Esophagus (tissue), 2 donors: ENCODE data around the gene RYR1. TPM values are rescaled to one million over a fixed set of nuclear protein-coding genes. Genes with fewer than 3 reads are reported as not detected.
"Not testable (repeated sequence)": the region's sequence is repeated elsewhere in the genome, so short reads cannot be mapped to it uniquely, and the experiment has no call there.

Experiments
- H3K27ac ChIP-seq, 2 donors: one replicate each; pipeline ENCODE4 v1.5.1; 2013; ENCODE audit warnings: low read depth in 2 of 2, mild to moderate bottlenecking in 2 of 2, inconsistent platforms in 1 of 2, low read length in 1 of 2, moderate library complexity in 1 of 2
- H3K27me3 ChIP-seq, 2 donors: one replicate each; pipeline ENCODE4 v1.6.1; 2013; ENCODE audit warnings: low read length in 2 of 2, control low read depth in 1 of 2, mild to moderate bottlenecking in 1 of 2; ENCODE audit not compliant: insufficient read depth in 2 of 2, control insufficient read depth in 1 of 2
- H3K36me3 ChIP-seq, 2 donors: one replicate each; pipeline ENCODE4 v1.6.1; 2013; ENCODE audit warnings: low read length in 1 of 2; ENCODE audit not compliant: control insufficient read depth in 2 of 2, insufficient read depth in 2 of 2
- H3K4me1 ChIP-seq, 2 donors: one replicate each; pipeline ENCODE4 v1.6.1; 2013; ENCODE audit warnings: low read length in 1 of 2; ENCODE audit not compliant: control insufficient read depth in 2 of 2, insufficient read depth in 2 of 2
- H3K4me3 ChIP-seq, 2 donors: one replicate each; pipeline ENCODE4 v1.5.1; 2013; ENCODE audit warnings: low read length in 2 of 2, mild to moderate bottlenecking in 2 of 2, low read depth in 1 of 2, moderate library complexity in 1 of 2
- H3K9me3 ChIP-seq, 2 donors: one replicate each; pipeline ENCODE4 v1.6.1; 2013; ENCODE audit warnings: mild to moderate bottlenecking in 2 of 2, low read depth in 1 of 2, low read length in 1 of 2, moderate library complexity in 1 of 2; ENCODE audit not compliant: control insufficient read depth in 2 of 2, insufficient read depth in 1 of 2
- WGBS, 2 donors: extraction: QIAGEN DNeasy Blood & Tissue Kit; methylation state at CpG; one replicate each; pipeline ENCODE4 v1.1.7; 2013; 5-methylcytosine and 5-hydroxymethylcytosine counted together
- polyA plus RNA-seq, 2 donors: library from polyadenylated mRNA; stranded (reverse); fragments of 200-250 nt; gene quantifications; one replicate each; pipeline ENCODE4 v1.2.3, GENCODE V29; 2013
- donor health status: healthy with polysubstance abuse.
- donor health status: Bipolar disorder and iron deficiency.

Gene RYR1
- polyA plus RNA-seq, 2 donors = 8.0 to 8.7 TPM

- Histone ChIP-seq H3K4me1 (no peaks in the 10 kb centered on the region), H3K9me3 (peaks cover 0 to 6% of the 10 kb centered on the region in 2 donors), H3K36me3 (no peaks in the 10 kb centered on the region), H3K27ac (no peak overlapping the region), H3K27me3 (peaks cover 0 to 2% of the 10 kb centered on the region in 2 donors), H3K4me3 (no peak overlapping the region)
- 56 to 60% methylated on average over 15 of the region's 15 CpGs for WGBS, 2 donors
Measured at GRCh38 chr19:38464421-38465082, 31.1 kb downstream of the RYR1 start.

GRCh38 chr19:38466050-38466449 lies 32.6 kb downstream of the RYR1 start:
- H3K27ac ChIP-seq = no peak overlapping the region
- H3K4me3 ChIP-seq = no peak overlapping the region
- peaks cover 0 to 6% of the 10 kb centered on the region in 2 donors for H3K9me3 ChIP-seq
- 93 to 95% methylated on average over 26 of the region's 26 CpGs for WGBS, 2 donors
- no peaks in the 10 kb centered on the region for H3K36me3 ChIP-seq
- H3K27me3 ChIP-seq = peaks cover 0 to 2% of the 10 kb centered on the region in 2 donors
- no peaks in the 10 kb centered on the region for H3K4me1 ChIP-seq

GRCh38 chr19:38467541-38468525 lies 34.3 kb downstream of the RYR1 start:
- no peak overlapping the region for H3K27ac ChIP-seq
- peaks cover 0 to 6% of the 10 kb centered on the region in 2 donors for H3K9me3 ChIP-seq
- H3K4me3 ChIP-seq = no peak overlapping the region
- no peaks in the 10 kb centered on the region for H3K36me3 ChIP-seq
- H3K4me1 ChIP-seq = no peaks in the 10 kb centered on the region
- WGBS, 2 donors = 94 to 95% methylated on average over 17 of the region's 17 CpGs
- H3K27me3 ChIP-seq = peaks cover 0 to 2% of the 10 kb centered on the region in 2 donors

- WGBS, 2 donors = 50 to 51% methylated on average over 5 of the region's 5 CpGs
Measured at GRCh38 chr19:38469151-38469550, 35.7 kb downstream of the RYR1 start.

GRCh38 chr19:38470788-38471480 lies 37.4 kb downstream of the RYR1 start:
- H3K9me3 ChIP-seq = peaks cover 0 to 4% of the 10 kb centered on the region in 2 donors
- H3K4me1 ChIP-seq = no peaks in the 10 kb centered on the region
- no peak overlapping the region for H3K4me3 ChIP-seq
- peaks cover 0 to 2% of the 10 kb centered on the region in 2 donors for H3K27me3 ChIP-seq
- no peaks in the 10 kb centered on the region for H3K36me3 ChIP-seq
- H3K27ac ChIP-seq = no peak overlapping the region
- WGBS, 2 donors = 74 to 78% methylated on average over 12 of the region's 12 CpGs

More at GRCh38 chr19:38469151-38469550, 35.7 kb downstream of the RYR1 start:
- no peaks in the 10 kb centered on the region for H3K4me1 ChIP-seq
- H3K27ac ChIP-seq = no peak overlapping the region
- H3K36me3 ChIP-seq = no peaks in the 10 kb centered on the region
- H3K4me3 ChIP-seq = no peak overlapping the region
- H3K27me3 ChIP-seq = peaks cover 0 to 2% of the 10 kb centered on the region in 2 donors
- H3K9me3 ChIP-seq = peaks cover 0 to 6% of the 10 kb centered on the region in 2 donors

GRCh38 chr19:38472725-38473124 lies 39.2 kb downstream of the RYR1 start:
- not testable (repeated sequence) for H3K36me3 ChIP-seq, H3K4me1 ChIP-seq, H3K27me3 ChIP-seq, H3K9me3 ChIP-seq, H3K27ac ChIP-seq, H3K4me3 ChIP-seq
- WGBS, 2 donors = 71 to 82% methylated on average over 4 of the region's 4 CpGs

GRCh38 chr19:38473201-38473600 lies 39.7 kb downstream of the RYR1 start:
- Histone ChIP-seq H3K4me1 (no peaks in the 10 kb centered on the region), H3K9me3 (peaks cover 0 to 2% of the 10 kb centered on the region in 2 donors), H3K36me3 (no peaks in the 10 kb centered on the region), H3K4me3 (no peak overlapping the region), H3K27ac (no peak overlapping the region), H3K27me3 (peaks cover 0 to 2% of the 10 kb centered on the region in 2 donors)
- 88 to 89% methylated on average over 18 to 21 of the region's 21 CpGs for WGBS, 2 donors

DNA sequence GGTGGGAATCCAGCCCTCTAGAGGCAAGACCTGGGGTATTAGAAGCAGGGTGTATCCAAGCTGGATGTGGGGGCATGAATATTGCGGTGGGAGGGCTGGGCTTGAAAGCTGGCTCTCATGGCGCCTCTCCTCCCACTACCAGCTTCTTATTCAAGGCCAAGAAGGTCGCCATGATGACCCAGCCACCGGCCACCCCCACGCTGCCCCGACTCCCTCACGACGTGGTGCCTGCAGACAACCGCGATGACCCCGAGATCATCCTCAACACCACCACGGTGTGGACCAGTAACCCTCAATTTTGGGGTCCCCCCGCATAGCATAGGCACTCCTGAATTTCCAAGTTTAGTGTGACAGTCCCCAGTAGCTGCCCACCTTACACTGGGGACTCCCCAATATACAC lies 41.7 kb downstream of the RYR1 start:
- Histone ChIP-seq H3K27me3 (no peaks in the 10 kb centered on the region), H3K9me3 (no peaks in the 10 kb centered on the region), H3K4me1 (no peaks in the 10 kb centered on the region), H3K4me3 (no peak overlapping the region), H3K36me3 (no peaks in the 10 kb centered on the region), H3K27ac (no peak overlapping the region)
- WGBS, 2 donors = 89 to 90% methylated on average over 13 of the region's 13 CpGs

GRCh38 chr19:38478273-38478971 lies 44.9 kb downstream of the RYR1 start:
- WGBS, 2 donors = 75 to 78% methylated on average over 16 of the region's 16 CpGs
- Histone ChIP-seq H3K36me3 (no peaks in the 10 kb centered on the region), H3K4me1 (no peaks in the 10 kb centered on the region), H3K4me3 (no peak overlapping the region), H3K9me3 (no peaks in the 10 kb centered on the region), H3K27ac (no peak overlapping the region), H3K27me3 (no peaks in the 10 kb centered on the region)
